Tibial artery (tissue), 4 donors: ENCODE data around the gene CALHM3.

Experiments
- DNase-seq, 2 donors: peaks; one replicate each; pipeline ENCODE4 v3.0.0-alpha.2; 2019
- H3K27ac ChIP-seq, 2 donors: fragments of 200-600 bp; sonication (generic) in 1 of 2; 1 replicate in 1 of 2; 2 replicates in 1 of 2; pipeline ENCODE4 v1.5.1; 2018 to 2019; ENCODE audit warnings: mild to moderate bottlenecking in 1 of 2
- H3K27me3 ChIP-seq, 2 donors: fragments of 200-600 bp; sonication (generic) in 1 of 2; one replicate each; pipeline versions ENCODE4 v1.5.1 to v1.6.0; 2016 to 2019
- H3K36me3 ChIP-seq, 3 donors: fragments of 200-600 bp; sonication (generic) in 2 of 3; one replicate each; pipeline ENCODE4 v1.5.1; 2016 to 2019; ENCODE audit warnings: mild to moderate bottlenecking in 2 of 3
- H3K4me1 ChIP-seq, 4 donors: fragments of 200-600 bp; sonication (generic) in 2 of 4; 1 replicate in 3 of 4; 2 replicates in 1 of 4; pipeline ENCODE4 v1.5.1; 2016 to 2019
- H3K4me3 ChIP-seq, 2 donors: fragments of 200-600 bp; sonication (generic) in 1 of 2; 1 replicate in 1 of 2; 2 replicates in 1 of 2; pipeline ENCODE4 v1.5.1; 2018 to 2019; ENCODE audit warnings: mild to moderate bottlenecking in 2 of 2
- H3K9me3 ChIP-seq, 3 donors: fragments of 200-600 bp; sonication (generic) in 1 of 3; one replicate each; pipeline ENCODE4 v1.5.1; 2016 to 2019
- CTCF ChIP-seq, 2 experiments: fragments of 200-600 bp in 1 of 2; fragments of 450-650 bp in 1 of 2; IDR thresholded peaks; one replicate each; pipeline ENCODE4 v1.5.1; 2017 to 2019; ENCODE audit warnings: antibody characterized with exemption in 2 of 2, mild to moderate bottlenecking in 1 of 2, moderate library complexity in 1 of 2
- intact Hi-C: fragments of 100-400 bp; cut with DNase I; formaldehyde crosslinking; loops from one replicate; pipeline ENCODE4 v1.15.0; 2023; ENCODE audit warnings: low total_unique reads

CALHM3 gene

GRCh38 chr10:103441611-103442010 lies 37.4 kb downstream of the CALHM3 start:
- Histone ChIP-seq H3K27ac (peak overlapping the region; percentile 36 to 64), H3K27me3 (no peaks in the 10 kb centered on the region), H3K9me3 (no peaks in the 10 kb centered on the region), H3K4me3 (no peak overlapping the region), H3K4me1 (peaks cover 0 to 46% (median 24%) of the 10 kb centered on the region in 4 donors), H3K36me3 (peaks cover 47 to 94% (median 88%) of the 10 kb centered on the region in 3 donors)
- no peak for DNase-seq
- no peak for TF ChIP-seq CTCF (IDR thresholded peaks at IDR 0.05)
- intact Hi-C loops, result no loop called here

- peaks cover 47 to 97% (median 91%) of the 10 kb centered on the region in 3 donors for H3K36me3 ChIP-seq
- intact Hi-C loops, result no loop called here
- no peak overlapping the region for H3K4me3 ChIP-seq
- no peaks in the 10 kb centered on the region for H3K9me3 ChIP-seq
- DNase-seq, result no peak
- no peak for TF ChIP-seq CTCF (IDR thresholded peaks at IDR 0.05)
- peaks cover 0 to 42% (median 20%) of the 10 kb centered on the region in 4 donors for H3K4me1 ChIP-seq
- H3K27ac ChIP-seq, result peak overlapping the region in 1 of 2 donors; percentile 64
- H3K27me3 ChIP-seq, result no peaks in the 10 kb centered on the region
These were observed 37.8 kb downstream of the CALHM3 start for GRCh38 chr10:103441206-103441605.

- H3K36me3 ChIP-seq, result peaks cover 44 to 100% (median 90%) of the 10 kb centered on the region in 3 donors
- no peaks in the 10 kb centered on the region for H3K27me3 ChIP-seq
- TF ChIP-seq CTCF (IDR thresholded peaks at IDR 0.05), result no peak
- intact Hi-C loops, result no loop called here
- no peaks in the 10 kb centered on the region for H3K9me3 ChIP-seq
- peaks cover 0 to 34% (median 13%) of the 10 kb centered on the region in 4 donors for H3K4me1 ChIP-seq
- H3K4me3 ChIP-seq, result no peak overlapping the region
- no peak for DNase-seq
- H3K27ac ChIP-seq, result no peak overlapping the region
These were observed 38.6 kb downstream of the CALHM3 start for GRCh38 chr10:103440416-103440815.

GRCh38 chr10:103439776-103440175 lies 39.3 kb downstream of the CALHM3 start:
- peaks cover 38 to 97% (median 87%) of the 10 kb centered on the region in 3 donors for H3K36me3 ChIP-seq
- no peaks in the 10 kb centered on the region for H3K9me3 ChIP-seq
- H3K27me3 ChIP-seq, result no peaks in the 10 kb centered on the region
- no peak overlapping the region for H3K4me3 ChIP-seq
- no peak for DNase-seq
- TF ChIP-seq CTCF (IDR thresholded peaks at IDR 0.05), result no peak
- H3K27ac ChIP-seq, result no peak overlapping the region
- H3K4me1 ChIP-seq, result peaks cover 0 to 28% (median 7%) of the 10 kb centered on the region in 4 donors
- intact Hi-C loops, result no loop called here

- intact Hi-C loops, result no loop called here
- peaks cover 24 to 95% (median 52%) of the 10 kb centered on the region in 3 donors for H3K36me3 ChIP-seq
These were observed 45.2 kb downstream of the CALHM3 start for GRCh38 chr10:103433858-103434257.

More at GRCh38 chr10:103433858-103434257, 45.2 kb downstream of the CALHM3 start:
- H3K4me3 ChIP-seq, result no peak overlapping the region
- TF ChIP-seq CTCF (IDR thresholded peaks at IDR 0.05), result no peak
- peak; percentile 76 to 77 for DNase-seq
- no peaks in the 10 kb centered on the region for H3K27me3 ChIP-seq
- H3K9me3 ChIP-seq, result no peaks in the 10 kb centered on the region
- H3K4me1 ChIP-seq, result no peaks in the 10 kb centered on the region
- H3K27ac ChIP-seq, result no peak overlapping the region
